ENCODE results near the gene OR2K2.

DNA sequence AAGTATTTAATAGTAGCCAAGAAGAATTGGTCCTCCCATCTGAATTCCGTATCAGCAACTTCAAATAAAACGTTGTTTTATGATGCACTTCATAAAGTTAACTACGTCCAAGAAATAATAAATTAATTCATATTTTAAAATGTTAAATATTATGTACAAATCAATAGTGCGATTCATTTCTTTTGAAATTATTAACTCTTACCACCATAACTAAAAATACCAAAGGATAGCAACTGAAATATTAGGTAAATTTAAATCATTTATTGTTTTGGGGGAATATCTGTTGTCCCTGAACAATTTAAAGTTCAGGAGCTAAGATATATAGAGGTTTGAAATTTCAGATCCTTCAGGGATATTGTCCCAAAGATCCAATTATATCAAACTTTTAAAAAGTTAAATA, at the start of gene OR2K2:
- TF ChIP-seq CTCF (IDR thresholded peaks at IDR 0.05) (no peak), POLR2A (IDR thresholded peaks at IDR 0.05; ENCODE audit: low read depth) (no peak), EP300 (IDR thresholded peaks at IDR 0.05) (no peak), POLR2AphosphoS5 (IDR thresholded peaks at IDR 0.05) (no peak)
